ENCODE data around the gene ADK.

The ADK gene

DNA sequence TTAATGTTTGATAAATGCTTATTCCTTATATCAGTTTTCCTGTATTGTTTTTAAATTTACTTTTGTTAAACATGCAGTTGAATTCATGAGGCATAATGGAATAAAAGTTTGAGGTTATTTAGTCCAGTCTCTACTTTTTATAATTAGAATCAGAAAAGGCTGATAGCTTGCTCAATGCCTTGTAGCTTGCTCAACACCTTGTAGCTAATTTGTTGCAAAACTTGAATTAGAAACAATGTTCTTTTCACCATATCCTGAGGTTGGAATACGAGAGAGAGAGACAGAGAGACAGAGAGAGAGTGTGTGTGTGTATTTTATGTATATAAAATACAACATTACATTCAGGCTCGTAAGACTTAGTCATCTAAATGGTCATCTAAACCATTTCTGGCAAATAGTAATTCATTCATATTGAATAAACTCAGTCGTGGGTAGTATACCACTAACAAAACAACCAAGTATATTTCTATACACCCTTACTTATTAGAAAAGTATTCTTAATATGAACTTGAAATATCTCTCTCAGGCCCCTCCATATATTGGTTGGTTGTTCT is 243.5 kb downstream of the ADK start:
- TF ChIP-seq CTCF (IDR thresholded peaks at IDR 0.05; ENCODE audit: low read depth, low read length), result no peak
- H3K4me3 ChIP-seq (replicated peaks in 1 of 2; ENCODE audit: low read depth in 2 of 2, low read length in 2 of 2), result no peak overlapping the region
- DNase-seq (ENCODE audit: low read depth in 2 of 2), result no peak

- no peak for DNase-seq (ENCODE audit: low read depth in 2 of 2)
- TF ChIP-seq CTCF (IDR thresholded peaks at IDR 0.05; ENCODE audit: low read depth, low read length), result no peak
- H3K4me3 ChIP-seq (replicated peaks in 1 of 2; ENCODE audit: low read depth in 2 of 2, low read length in 2 of 2), result no peak overlapping the region
Measured at GRCh38 chr10:74400186-74400585, 249.2 kb downstream of the ADK start.

DNA sequence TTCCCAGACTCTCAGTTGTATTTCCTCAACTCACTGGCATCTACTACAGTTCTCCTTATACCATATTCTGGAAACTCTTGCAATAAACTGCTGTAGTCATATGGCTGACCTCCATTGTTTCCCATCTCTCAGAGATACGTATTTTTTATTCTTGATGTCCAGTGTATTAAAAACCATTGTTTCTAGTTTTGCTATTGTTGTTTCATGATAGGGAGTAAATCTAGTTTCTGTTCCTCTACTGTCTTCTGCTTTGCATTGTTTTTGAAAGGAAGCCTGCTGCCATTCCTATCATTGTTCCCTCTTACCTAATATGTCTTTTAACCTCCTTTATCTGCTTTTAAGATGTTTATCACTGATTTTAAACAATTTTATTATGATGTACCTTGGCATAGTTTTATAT is 255.0 kb downstream of the ADK start:
- DNase-seq (ENCODE audit: low read depth in 2 of 2), result no peak
- no peak overlapping the region for H3K4me3 ChIP-seq (replicated peaks in 1 of 2; ENCODE audit: low read depth in 2 of 2, low read length in 2 of 2)
- no peak for TF ChIP-seq CTCF (IDR thresholded peaks at IDR 0.05; ENCODE audit: low read depth, low read length)

GRCh38 chr10:74415146-74415839 is 264.3 kb downstream of the ADK start:
- H3K4me3 ChIP-seq (replicated peaks in 1 of 2; ENCODE audit: low read depth in 2 of 2, low read length in 2 of 2), result no peak overlapping the region
- no peak for TF ChIP-seq CTCF (IDR thresholded peaks at IDR 0.05; ENCODE audit: low read depth, low read length)
- no peak for DNase-seq (ENCODE audit: low read depth in 2 of 2)

DNA sequence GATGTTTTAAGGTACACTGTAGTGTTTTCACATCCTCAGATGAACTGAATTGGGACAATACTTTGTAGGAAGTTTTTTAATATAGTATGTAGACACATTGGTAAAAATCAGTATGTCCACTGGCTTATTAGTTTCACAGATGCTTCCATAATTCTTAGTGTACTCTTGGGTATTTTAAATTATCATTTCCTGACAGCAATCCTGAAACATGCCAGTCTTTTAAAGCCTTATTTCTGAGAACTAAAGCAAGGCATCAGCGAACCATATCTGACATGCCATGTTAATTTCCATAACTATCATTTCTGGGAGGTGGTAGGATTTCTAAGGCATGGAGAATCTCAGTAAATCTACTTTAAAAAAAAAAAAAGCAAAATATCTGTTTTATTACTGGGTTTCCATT is 266.4 kb downstream of the ADK start:
- no peak for TF ChIP-seq CTCF (IDR thresholded peaks at IDR 0.05; ENCODE audit: low read depth, low read length)
- no peak for DNase-seq (ENCODE audit: low read depth in 2 of 2)
- no peak overlapping the region for H3K4me3 ChIP-seq (replicated peaks in 1 of 2; ENCODE audit: low read depth in 2 of 2, low read length in 2 of 2)

DNA sequence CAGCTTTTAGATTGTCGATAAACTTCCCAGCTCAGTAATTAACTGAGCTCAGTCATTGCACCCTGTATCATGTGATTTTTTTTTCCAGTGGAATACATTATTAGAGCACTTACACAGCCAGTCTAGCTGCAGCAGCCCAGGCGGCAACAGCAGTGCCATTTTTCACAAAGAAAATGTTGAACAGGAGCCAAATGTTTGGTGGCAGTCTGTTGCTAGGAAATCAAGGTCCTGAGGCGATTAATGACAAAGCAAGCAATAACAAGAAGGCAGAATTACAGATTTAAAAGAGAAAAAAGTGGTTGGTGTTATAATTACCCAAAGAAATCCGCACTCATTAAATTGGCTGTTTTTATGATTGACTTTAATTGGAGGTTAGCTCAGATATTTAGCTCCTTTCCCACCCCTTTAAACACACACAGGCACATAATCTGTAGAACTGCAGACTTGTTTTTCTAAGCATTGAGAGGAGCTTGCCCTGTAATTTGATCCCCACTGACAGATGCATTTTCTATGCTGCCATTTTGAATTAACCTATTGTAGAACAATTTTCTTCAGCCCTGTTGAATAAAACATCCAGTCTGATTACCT is 267.4 kb downstream of the ADK start:
- no peak for TF ChIP-seq CTCF (IDR thresholded peaks at IDR 0.05; ENCODE audit: low read depth, low read length)
- DNase-seq (ENCODE audit: low read depth in 2 of 2), result no peak
- no peak overlapping the region for H3K4me3 ChIP-seq (replicated peaks in 1 of 2; ENCODE audit: low read depth in 2 of 2, low read length in 2 of 2)
